ENCODE data around the gene MRGPRE.

The MRGPRE gene

DNA sequence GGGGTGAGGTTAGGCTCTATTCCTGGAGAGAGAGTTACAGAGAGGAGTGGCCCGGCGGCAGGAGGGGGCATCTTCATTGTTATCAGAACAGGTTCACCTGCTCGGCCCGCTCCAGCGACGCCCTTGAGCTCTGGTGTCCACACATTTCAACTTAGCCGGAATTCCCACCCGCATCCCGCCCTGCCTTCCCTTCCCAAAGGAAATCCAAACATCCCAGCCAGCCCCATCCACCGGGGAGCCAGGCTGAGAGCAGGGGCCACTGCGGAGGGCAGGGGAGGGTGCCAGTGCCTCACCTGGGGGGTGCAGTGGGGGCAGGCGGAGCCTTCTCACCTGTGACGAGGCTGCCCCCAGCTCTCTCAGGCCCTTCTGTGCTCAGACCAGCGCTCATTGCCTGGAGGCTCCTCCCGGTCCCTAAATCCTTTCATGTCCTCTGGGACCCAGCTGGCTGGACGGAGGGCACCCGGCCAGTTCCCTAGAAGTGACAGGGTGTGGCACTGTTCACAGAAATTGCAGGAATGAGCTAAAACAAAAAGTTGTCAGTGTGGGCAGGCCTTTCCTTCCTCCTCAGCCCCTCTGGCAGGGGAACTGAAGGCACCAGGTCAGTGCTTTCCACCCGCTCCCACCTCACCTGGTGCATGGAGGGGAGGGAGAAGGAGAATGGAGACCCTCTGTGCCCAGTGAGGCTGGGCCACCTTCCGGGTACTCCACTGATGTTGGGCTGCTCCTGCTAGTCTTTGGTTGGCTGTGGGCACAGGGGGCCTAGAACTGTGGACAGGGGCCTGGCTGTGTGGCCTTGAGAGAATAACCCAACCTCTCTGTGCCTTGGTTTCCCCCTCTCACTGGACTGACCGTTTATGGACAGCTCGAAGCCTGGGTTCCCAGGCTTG is 11.5 kb downstream of the MRGPRE start:
- TF ChIP-seq, protein P1, sequence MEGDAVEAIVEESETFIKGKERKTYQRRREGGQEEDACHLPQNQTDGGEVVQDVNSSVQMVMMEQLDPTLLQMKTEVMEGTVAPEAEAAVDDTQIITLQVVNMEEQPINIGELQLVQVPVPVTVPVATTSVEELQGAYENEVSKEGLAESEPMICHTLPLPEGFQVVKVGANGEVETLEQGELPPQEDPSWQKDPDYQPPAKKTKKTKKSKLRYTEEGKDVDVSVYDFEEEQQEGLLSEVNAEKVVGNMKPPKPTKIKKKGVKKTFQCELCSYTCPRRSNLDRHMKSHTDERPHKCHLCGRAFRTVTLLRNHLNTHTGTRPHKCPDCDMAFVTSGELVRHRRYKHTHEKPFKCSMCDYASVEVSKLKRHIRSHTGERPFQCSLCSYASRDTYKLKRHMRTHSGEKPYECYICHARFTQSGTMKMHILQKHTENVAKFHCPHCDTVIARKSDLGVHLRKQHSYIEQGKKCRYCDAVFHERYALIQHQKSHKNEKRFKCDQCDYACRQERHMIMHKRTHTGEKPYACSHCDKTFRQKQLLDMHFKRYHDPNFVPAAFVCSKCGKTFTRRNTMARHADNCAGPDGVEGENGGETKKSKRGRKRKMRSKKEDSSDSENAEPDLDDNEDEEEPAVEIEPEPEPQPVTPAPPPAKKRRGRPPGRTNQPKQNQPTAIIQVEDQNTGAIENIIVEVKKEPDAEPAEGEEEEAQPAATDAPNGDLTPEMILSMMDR (IDR thresholded peaks at IDR 0.05) = no peak

DNA sequence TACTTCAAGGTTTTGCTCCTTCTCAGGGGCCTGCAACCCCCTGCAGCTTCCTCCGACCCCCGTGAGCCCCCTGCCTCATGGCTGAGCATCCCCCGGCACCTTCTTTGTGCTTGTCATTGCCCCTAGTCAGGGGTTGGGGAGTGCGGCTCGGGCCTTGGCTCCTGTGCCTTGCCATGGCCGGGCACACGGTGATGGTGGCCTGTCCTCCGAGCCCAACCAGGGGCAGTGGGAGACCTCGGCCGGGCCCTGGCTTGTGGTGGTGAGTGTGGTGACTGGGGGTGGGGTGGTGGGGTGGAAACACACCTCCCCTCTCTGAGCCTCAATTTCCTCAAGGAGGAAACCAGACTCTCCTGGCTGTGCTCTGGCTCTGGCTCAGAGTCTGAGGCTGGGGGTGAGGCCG is 12.1 kb downstream of the MRGPRE start:
- TF ChIP-seq, protein P1 (IDR thresholded peaks at IDR 0.05) = no peak

DNA sequence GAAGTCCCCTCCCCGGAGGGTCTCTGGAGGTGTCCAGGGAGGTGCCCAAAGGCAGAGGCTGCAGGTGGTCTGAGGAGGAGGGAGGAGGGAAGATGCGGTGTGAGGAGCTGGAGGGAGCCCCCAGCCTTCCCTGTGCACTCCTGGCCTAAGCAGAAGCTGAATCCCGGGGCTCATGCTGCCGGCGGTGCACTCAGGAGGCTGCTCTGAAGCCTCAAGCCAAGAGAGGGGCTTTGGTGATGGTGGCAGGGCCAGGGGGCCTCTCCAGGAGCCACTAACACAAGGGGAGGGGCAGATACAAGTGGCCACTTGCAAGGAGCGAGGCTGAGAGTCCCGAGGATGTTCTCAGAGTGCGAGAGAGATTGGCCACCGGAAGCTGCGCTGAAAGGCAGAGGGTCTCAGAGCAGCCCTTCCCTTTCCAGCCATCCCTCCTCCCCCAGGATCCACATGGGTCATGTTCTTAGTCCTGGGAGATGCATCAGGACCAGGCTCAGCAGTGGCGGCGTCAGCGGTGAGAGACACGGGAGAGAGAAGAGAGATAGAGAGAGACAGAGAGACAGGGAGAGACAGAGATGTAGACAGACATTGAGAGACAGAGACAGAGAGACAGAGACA is 12.8 kb downstream of the MRGPRE start:
- TF ChIP-seq, protein P1 (IDR thresholded peaks at IDR 0.05) = no peak

DNA sequence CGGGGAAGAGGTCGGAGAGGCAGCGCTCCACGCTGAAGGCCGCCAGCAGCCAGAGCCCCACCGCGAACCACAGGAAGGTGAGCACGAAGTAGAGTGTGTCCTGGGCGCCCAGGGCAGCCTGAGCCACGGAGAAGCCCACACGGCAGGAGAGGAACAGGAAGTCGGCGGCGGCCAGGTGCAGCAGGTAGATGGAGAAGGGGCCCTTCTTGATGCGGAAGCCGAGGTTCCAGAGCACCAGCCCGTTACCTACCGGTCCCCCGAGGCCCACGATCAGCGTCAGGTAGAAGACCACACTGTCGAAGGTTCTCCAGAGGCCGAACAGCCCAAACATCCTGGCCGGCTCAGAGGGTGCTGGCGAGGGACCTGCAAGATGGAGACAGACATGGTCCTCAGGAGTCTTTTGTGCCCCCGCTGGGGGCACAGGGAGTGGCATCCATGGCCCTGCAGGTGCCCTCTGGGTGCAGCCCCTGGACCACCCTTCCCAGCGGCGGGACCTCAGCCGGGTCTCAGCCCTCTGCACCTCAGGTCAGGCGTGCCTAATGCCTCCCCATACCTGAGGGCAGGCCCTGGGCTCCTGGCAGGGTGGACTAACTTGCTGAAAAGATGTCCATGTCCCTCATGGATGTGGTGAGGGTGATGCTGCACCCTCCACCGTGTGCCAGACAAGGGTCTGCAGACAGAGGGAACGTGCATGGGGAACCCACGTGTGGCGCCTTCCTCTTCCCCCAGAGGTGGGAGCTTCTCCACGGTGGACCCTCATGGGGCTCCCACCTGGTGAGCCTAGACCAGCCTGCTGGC is 13.5 kb downstream of the MRGPRE start, which contains the start of gene MRGPRG:
TSS of gene MRGPRG (minus strand) at position 331 of the 798 bp plus-strand sequence. CDS start at position 331, 0 bp downstream.
- TF ChIP-seq, protein P1 (IDR thresholded peaks at IDR 0.05) = no peak

DNA sequence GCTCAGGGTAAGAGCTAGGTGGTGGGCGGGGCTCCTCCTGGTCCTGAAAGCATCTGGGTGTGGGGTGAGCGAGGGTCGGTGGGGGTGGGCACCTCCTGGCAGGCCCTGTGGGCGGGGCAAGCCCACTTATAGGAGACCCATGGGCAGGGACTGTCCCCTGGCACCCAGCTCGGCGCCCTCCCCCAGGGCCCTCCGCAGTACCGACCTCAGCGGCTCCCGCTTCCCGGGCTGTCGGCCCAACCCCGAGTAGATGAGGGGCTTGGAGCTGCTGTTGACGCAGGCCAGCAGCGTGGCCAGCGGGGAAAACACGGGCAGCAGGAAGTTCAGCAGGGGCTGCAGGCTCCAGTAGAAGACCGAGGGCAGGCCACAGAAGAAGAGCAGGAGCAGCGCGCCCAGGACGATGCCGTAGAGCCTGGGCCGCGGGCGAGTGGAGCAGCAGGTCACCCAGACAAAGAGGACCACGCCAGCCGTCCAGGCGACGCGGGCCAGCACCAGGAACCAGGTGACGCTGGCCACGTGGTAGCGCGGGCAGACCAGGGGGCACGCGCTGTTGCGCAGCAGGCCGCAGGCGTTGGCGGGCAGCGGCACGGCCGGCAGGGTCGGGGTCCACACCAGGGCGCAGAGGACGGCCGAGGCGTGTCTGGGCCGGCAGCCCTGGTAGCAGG is 14.3 kb downstream of the MRGPRE start:
- TF ChIP-seq, protein P1 (IDR thresholded peaks at IDR 0.05) = no peak

DNA sequence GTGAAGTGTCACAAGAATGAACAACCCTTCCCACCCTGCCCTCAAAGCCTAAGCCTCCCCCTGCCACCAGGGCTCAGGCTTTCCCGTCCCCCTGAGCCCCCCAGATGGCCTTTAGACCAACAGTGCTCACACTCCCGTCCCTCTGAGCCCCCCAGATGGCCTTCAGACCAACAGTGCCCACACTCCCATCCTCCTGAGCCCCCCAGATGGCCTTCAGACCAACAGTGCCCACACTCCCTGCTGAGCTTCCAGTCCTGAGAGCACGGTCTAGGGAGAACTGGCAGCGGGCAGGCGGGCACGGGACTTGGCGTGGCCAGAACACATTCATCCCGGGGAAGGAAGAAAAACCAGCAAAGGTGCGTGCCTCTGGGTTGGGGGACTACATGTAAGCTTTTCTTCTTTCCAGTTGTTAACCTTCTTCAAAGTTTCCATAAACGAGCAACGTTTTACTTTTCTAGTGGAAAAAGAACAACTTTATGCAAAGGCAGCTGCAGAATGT is 16.1 kb downstream of the MRGPRE start:
- TF ChIP-seq, protein P1 (IDR thresholded peaks at IDR 0.05) = no peak

Data from LNCAP (cell line).